HG03135 (cell line): ENCODE data around the gene LMOD2.

Experiments used
- ATAC-seq: cut with Tn5 transposase; IDR thresholded peaks from one replicate; pipeline ENCODE4 v1.9.1; 2021; ENCODE audit warnings: mild to moderate bottlenecking, moderate library complexity; ENCODE audit not compliant: unreplicated experiment

LMOD2 gene

DNA sequence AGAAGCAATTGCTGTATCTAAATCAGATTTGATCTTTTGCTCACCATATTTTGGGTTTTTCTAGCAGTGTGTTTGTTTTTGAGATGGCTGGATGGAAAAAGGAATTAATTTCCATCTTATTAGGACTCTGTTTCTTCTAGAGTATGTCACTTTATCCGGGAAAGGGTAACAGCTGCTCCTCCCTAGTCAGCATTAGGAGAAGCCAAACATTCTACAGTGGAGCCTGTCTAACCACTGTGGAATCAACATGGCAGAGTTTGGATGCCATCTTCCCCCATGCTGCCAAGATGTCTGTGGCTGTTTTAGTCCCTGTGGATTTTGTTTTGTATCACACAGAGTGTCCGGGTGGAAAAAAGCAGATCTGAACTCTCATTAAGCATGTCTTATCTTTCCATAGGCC lies 16.0 kb upstream of the LMOD2 start:
- no peak for ATAC-seq

DNA sequence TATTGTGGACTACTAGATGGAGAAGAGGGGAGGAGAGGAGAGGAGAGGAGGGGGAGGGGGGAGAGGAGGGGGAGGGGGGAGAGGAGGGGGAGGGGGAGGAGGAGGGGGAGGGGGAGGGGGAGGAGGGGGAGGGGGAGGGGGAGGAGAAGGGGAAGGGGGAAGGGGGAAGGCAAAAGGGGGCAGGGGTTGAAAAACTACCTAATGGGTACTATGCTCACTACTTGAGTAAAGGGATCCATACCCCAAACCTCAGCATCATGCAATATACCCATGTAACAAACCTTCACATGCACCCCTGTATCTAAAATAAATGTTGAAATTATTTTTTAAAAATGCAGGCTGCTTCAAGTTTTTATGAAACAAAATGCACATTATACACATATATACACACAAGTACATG lies 15.1 kb upstream of the LMOD2 start:
- ATAC-seq: no peak

DNA sequence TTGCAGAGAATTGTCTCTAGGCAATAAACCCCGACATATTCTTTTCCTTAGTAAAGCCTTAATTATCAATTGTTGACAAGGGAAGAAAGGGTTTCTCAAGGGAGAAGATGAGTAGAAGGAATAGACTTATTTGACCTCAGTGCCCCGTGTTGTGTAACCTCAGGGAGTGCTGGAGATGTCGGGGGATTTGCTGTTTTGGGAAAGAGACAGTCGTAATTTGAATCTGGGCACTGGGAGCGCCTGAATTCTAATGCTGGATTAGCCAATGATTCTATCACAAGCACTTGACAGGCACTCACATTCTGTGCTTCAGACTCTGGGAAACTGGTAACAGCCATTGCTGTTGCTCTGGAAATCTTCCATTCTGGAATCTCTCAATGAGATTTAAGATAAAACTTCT lies 13.8 kb upstream of the LMOD2 start:
- no peak for ATAC-seq

DNA sequence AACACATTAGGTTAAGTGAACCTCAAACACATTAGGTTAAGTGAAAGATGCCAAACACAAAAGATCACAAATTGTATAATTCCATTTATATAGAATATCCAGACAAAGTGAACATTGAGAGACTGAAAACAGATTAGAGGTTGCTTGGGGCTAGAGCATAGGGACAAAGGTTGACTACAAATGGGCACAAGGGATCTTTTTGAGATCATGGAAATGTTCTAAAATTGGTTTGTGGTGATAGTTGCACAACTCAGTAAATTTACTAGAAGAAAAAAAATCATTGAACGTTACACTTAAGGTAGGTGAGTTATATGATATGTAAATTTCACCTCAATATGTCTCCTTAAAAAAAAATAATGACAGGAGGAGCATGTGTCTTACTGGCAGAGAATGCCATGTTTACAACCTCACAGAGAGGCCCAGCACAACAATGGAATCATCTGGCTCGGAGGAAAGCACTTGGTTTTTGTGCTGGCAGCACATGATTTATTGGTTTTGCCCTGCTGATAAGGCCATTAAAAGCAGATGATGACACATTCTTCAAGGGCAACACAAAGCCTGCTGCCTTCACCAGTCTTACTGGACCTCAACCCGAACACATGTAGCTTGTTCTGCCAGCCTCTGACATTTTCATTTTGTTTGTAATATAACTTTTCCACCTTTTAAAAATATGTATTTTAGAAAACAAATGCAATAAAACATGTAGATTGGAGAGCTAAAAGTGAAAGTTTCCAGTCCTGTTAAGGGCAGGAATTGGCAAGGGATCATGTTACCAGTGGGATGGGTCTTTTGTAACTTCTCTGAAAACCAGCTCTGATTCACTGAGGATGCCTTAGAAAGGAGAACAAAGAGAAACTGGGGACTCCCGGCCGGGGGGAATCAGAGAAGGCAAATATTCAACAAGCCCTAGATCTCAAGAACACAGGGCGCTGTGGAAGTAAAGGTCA lies 11.9 kb upstream of the LMOD2 start:
- ATAC-seq: no peak

DNA sequence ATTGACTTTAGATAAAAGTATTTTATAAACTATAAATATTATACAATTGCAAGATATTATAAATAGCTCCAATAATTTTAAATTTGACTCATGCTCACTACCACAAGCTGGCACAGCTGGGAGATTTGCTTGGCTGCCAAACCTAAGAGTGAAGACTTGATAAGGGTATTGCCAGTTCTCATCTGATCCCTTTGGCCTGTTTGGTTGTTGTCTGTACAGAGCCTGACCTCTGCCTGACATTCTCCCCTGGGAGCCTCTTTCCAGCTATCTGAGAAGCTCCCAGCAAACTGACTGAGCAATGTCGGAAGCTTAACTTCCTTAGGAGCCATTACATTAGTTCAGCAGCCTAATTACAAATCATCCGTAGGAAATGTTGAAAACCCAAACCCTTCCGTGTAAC lies 10.2 kb upstream of the LMOD2 start:
- ATAC-seq: no peak

DNA sequence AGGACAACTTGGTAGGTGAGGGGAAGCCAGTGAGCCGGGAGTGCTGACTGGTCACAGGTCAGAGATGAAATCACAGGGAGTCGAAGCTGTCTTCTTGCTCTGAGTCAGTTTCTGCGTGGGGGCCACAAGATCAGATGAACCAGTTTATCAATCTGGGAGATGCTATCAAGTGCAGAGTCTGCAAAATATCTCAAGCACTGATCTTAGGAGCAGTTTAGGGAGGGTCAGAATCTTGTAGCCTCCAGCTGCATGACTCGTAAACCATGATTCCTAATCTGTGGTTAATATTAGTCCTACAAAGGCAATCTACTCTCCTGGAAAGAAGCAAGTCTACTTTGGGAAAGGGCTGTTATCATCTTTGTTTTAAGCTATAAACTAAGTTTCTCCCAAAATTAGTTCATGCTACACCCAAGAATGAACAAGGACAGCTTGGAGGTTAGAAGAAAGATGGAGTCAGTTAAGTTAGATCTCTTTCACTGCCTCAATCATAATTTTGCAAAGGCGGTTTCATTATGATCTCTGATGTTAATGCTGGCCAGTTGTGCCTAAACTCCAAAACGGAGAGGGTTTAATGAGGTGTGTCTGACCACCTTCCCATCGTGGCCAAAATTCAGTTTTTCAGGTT lies 8.4 kb upstream of the LMOD2 start:
- ATAC-seq: no peak

DNA sequence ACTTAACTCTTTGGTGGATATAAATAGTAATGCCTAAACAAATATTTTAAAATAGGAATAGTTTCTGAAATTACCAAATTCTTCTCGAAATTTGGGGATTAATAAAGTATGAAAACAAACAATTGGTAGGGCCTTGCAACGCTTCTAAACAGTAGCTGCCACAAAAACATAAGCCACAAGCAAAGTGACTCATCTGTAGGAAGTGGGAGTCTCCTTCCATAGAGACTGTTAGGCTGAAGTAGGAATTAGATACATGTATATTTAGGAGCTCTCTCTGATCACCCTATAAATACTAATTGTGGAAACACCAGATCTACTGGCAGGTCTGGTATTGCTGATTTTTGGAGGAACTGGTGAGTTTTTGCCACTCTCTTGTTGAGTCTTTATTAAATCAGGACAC lies 5.7 kb upstream of the LMOD2 start:
- ATAC-seq: no peak

DNA sequence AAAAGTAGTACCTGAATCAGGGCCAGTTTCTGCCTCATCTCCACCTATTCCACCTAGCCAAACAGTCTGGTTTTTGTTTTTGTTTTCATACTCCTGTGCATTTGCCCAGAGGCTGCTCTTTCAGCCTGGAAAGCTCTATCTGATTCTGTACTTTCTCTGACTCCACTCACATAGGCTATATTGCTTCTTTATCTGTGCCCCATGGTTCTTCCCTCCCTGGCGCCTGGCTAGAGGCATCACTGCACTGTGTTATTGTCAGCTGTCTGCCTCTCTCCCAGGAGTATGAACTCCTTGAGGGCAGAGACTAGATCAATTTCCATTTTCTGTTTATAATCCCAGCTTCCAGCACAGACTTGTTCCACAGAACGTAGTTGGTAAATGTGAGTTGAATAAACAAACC lies 5.1 kb upstream of the LMOD2 start:
- no peak for ATAC-seq

DNA sequence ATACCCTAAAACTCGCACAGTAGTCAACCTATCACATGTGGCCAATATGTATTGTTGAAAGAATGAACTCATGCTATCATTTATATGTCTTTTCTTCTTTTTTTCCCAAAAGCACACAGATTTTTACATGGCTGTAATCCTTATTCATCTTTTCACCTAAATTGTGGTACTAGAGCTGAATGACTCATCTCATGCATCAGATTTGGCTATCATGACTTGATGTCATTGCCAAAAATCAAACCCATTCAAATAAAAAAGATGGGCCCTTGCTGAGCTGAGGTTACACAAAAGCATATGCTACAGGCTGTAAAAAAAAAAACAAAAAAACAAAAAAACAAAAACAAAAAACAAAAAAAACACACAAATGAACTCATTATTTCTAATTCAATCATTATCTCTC lies 3.3 kb upstream of the LMOD2 start:
- ATAC-seq: no peak

DNA sequence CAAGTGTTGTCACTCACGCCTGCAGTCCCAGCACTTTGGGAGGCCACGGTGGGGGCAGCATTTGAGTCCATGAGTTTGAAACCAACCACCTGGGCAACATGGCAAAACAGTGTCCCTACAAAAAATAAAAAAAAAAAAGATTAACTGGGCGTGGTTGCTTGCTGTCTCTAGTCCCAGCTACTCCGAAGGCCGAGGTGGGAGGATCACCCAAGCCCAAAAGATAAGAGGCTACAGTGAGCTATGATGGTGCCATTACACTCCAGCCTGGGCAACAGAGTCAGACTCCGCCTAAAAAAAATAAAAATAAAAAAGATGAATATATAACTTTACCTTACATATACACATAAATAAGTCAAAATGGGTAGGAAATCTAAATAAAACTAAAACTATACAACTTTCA lies 2.5 kb upstream of the LMOD2 start:
- ATAC-seq: no peak

DNA sequence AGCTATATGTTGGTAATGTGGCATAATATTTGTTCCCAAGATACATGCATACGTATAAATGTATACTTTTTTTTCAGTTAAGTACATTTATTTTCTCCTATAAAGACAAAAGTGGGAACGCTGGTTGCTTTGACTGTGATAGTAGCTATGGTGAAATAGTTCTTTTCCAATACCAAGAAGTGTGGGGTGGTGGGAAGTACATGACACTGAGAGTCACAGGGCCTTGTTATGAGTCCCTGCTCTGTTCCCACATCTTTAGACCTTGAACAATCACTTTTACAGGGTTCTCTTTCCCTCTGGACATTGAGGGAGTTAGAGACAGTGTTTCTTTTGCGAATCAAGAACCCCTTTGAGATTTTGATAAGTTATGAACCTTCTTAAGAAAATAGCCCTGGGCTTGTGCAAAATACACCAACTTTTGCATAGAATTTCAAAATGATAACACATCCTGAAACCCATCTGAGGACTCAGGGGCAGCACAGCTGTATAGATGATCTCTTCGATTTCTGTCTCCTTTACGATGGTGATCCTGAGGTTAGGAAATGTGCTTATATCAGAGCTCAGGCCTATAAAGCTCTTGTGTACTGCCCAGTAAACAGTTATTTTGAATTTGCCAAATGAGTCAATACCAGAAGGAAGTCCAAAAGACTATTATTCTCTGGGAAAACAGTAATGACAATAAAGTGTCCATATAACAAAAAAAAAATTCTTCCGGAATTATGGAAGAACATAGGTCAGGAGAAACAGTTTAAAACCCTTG lies 1.1 kb downstream of the LMOD2 start:
- no peak for ATAC-seq

DNA sequence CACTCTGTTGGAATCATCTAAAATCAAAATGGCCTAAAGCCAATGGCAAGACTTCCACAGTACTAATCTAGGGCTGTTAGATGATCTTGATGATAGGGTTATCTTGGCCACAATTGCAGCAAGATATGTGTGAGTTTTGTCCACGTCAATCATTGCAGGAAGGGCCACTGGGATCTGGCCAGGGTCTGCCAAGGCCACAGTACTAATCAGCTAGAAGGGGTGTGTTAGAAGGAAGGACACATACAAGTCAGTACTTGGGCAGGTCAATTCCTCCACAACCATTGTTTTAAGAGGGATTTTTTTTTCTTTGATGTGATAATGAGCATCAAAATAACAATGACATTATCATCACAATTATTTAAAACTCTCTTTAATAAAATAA lies 1.6 kb downstream of the LMOD2 start:
- no peak for ATAC-seq

DNA sequence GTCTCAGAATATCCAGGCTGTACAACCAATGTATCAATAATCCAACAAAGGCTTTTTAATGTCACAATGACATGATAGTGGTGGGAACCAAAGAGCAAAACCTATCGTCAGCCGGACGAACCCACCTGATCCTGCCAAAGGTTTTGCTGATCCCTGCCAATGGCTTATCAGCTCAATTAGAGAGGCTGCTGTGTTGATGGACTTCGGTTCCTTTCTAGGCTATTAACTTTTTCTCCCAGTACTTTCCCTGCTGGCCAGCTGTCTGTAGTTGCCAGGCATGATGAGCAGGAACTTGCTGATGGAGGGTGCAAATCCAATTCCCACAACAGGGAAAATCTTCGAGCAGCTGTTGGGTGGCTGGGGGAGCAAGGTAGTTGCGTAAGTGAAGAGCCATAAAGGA lies 2.4 kb downstream of the LMOD2 start:
- ATAC-seq: no peak

DNA sequence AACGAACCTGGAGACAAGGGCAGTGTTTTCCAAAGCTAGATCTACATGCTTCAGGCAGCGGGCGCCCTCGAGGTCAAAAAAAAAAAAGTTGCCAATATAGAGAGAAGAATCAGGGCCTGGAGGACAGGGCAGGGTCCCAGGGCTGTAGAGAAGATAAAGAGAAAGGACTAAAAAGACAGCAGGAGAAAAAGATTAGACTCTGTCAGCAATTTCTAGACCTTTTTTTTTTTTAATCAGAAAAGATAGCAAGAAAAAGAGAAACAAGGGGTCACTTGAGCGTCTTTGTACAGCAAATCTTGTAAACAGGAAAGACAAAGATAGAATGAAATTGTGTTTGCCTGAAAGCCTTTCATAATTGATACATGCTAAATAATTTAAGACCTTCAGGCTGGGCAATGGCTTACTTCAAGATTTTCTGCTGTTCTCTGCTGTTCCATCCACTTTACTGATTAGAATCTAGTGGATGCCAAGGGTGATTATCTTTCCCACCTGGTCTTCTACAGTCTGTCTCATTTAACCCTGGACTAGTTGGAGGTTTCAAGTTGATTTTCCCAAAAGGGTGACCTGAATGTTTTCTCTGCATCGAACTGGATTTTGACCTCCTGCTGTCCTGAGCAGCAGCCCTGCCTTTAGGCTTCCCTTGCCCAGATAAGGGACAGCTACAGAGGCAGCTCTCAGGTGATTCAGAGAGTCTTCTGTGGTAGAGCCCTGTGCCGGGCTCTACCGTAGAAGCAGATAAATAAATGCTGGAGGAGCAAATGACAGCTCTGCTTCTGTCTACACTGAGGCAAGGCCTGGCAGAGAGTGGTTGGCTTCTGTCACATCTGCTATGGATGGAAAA lies 5.1 kb downstream of the LMOD2 start:
- ATAC-seq: no peak

DNA sequence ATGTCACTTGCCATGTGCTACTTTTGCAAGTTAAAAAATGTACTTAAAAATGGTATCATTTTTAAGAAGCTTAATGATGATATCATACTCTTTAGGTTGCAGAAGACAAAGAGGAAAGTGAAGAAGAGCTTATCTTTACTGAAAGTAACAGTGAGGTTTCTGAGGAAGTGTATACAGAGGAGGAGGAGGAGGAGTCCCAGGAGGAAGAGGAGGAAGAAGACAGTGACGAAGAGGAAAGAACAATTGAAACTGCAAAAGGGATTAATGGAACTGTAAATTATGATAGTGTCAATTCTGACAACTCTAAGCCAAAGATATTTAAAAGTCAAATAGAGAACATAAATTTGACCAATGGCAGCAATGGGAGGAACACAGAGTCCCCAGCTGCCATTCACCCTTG lies 6.1 kb downstream of the LMOD2 start:
- ATAC-seq: no peak

DNA sequence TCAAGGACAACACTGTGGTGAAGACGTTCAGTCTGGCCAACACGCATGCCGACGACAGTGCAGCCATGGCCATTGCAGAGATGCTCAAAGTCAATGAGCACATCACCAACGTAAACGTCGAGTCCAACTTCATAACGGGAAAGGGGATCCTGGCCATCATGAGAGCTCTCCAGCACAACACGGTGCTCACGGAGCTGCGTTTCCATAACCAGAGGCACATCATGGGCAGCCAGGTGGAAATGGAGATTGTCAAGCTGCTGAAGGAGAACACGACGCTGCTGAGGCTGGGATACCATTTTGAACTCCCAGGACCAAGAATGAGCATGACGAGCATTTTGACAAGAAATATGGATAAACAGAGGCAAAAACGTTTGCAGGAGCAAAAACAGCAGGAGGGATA lies 6.6 kb downstream of the LMOD2 start:
- ATAC-seq: no peak

DNA sequence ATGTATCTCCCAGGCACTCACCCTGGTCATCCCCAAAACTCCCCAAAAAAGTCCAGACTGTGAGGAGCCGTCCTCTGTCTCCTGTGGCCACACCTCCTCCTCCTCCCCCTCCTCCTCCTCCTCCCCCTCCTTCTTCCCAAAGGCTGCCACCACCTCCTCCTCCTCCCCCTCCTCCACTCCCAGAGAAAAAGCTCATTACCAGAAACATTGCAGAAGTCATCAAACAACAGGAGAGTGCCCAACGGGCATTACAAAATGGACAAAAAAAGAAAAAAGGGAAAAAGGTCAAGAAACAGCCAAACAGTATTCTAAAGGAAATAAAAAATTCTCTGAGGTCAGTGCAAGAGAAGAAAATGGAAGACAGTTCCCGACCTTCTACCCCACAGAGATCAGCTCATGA lies 7.1 kb downstream of the LMOD2 start:
- no peak for ATAC-seq

DNA sequence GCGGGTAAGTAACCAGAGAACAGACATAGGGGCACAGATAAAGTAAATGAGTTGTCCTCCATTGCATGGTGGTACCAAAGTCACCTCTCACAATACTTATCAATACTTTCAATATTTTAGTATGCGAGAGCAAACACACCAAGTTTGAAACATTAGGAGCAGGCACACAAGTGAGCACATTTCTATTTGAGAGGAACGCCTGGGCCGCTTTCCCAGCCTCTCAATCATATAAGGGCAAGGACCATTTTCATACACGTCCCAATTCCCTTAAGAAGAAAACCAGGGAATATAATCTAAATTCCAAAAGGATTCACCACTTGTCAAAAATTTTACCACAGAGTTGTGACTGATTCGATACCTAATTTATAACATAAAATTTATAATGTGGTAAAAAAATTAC lies 7.5 kb downstream of the LMOD2 start:
- no peak for ATAC-seq

DNA sequence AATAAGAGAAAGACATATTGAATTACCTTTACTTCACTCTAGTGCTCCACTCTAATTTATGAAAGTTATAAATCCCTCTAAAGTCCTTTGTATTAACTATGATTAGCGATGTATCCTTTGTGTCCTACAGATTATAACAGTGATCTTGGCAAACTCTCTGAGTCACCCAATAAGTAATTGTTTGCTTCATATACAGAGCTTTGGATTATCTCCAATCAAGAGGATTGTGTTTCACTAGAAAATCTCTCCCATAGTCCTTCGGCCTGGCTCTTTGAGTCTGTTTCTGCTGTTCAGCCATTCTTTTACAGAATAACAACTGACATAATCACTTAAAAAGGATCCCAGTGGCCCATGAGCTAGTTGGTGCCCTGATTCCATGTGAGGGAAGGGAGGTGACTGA lies 9.5 kb downstream of the LMOD2 start:
- ATAC-seq: no peak

DNA sequence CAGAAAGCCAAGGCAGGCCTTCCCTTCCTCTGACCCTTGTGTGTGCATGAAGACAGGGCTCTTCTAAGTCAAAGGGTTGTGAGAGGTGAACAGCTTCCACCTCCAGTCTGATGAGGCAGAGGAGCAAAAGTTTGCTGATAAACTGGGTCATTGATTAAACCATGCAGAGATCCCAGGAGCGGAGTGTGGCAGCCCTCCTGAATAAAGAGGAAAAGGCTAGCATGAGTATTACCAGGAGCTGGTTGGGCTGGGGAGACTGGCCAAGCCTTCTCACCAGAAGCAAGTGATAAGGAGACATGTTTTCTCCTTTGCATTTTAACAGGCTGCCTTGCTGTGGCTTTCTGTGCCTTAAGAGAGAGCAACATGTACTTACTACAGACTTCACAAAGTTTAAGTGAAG lies 10.2 kb downstream of the LMOD2 start:
- no peak for ATAC-seq

DNA sequence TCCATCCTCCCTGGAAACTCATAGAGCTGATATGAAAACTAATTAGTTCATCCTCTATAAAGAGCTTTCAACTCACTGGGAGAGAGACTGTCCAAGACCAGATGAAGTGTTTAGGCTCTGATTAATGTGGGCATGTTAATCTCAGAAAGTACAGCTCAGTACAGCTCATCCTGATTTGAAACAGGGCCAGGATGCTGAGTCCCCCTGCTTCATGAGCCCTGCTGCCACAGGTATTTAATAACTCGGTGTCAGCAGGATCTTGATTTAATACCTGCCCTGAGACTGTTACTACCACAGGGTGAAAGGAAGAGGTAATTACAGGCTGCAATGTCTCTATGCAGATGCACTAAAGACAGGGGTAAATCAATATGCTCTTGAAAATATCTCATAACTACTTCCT lies 10.8 kb downstream of the LMOD2 start:
- ATAC-seq: no peak
